GM18519 (cell line): ENCODE data around the gene GATC.

Experiments
- ATAC-seq: cut with Tn5 transposase; IDR thresholded peaks from one replicate; pipeline ENCODE4 v1.9.1; 2021; ENCODE audit warnings: mild to moderate bottlenecking, moderate library complexity; ENCODE audit not compliant: unreplicated experiment, low FRiP score

Gene GATC, protein sequence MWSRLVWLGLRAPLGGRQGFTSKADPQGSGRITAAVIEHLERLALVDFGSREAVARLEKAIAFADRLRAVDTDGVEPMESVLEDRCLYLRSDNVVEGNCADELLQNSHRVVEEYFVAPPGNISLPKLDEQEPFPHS

DNA sequence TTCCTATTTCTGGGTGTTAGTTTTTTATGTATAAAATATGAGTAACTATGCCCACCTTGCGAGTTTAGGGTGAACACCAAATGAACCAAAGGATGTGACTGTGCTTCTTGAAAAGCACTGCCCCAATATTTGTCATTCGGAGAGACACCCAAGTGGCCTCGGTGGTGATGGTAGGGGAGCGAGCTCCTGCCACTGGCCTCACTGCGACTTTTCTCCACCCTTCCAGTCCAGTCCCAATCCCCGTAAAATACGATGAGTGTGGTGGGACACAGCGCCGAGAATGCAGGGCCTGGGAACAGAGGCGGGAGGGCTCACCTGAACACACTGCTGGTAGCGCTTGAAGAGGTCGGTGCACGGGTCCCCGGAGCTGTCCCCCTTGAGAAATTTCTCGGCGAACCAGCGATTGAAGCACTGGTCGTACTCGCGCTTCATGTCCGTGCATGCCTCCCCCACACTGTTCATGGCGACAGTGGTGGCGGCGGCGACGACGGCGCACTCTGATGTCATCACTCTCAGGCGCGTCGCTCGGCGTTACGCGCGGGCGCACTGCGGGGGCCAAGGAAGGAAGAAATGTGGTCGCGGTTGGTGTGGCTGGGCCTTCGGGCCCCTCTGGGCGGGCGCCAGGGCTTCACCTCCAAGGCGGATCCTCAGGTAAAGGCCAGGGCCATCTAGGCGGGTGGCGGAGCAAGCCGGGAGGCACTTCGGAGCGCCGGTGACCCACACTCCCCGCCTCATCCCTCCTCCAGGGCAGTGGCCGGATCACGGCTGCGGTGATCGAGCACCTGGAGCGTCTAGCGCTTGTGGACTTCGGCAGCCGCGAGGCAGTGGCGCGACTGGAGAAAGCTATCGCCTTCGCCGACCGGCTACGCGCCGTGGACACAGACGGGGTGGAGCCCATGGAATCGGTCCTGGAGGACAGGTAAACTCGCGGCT lies at the start of gene GATC, which contains the start of gene TRIAP1:
TSS of gene GATC (plus strand) at position 534 of the 933 bp plus-strand sequence. CDS start at position 571, 37 bp downstream.
TSS of gene TRIAP1 (minus strand) at position 474 of the 933 bp plus-strand sequence. CDS start at position 462, 12 bp downstream.
- peak; percentile 87 for ATAC-seq

DNA sequence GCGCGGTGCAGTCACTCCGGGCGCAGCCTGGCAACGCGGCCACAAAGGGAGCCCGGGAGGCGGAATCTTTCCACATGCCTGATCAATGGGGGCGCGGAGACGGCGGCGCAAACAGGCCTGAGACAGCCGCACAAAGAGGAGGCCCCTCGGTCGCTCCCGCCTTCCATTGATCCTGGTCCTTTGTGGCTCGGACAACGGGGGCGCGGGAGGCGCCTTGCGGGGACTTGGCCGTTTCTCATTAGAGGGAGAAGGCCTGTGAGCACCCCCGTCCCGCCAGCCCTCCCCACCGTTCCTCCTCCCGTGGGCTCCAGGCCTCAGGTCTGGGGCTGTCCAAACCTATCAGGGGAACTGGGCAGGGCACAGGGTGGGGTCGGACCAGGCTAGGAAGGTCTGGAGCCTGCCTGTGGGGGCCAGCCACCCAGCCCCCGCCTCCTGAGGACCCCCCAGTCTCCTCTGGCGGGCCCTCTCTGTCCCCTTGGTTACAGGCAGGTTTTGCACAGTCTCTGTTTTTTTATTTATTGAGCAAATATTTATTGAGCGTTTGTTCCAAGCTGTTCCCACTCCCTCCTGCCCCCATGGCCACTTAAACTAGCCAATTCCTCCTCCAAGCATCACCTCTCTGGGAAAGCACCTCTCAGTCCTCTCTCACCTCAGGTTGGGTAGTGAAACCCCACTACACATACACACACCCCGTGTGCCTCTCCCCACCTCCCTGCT lies 48.3 kb upstream of the GATC start:
- ATAC-seq, result no peak

DNA sequence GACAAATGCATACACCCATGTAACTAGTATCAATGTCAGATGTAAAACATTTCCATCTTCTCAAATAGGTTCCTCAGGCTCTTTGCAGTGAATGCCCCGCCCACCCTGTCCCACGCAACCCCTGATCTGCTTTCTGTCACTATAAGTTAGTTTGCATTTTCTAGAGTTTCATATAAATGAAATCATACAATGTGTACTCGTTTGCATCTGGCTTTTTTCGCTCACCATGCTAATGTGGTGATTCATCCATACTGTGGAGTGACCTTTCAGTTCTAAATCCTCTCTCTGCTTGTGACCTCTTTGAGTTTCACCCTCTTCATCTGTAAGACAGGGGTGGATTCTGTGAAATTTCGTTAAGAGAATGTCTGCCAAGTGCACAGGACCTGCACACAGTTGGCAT lies 46.7 kb upstream of the GATC start:
- ATAC-seq, result no peak

DNA sequence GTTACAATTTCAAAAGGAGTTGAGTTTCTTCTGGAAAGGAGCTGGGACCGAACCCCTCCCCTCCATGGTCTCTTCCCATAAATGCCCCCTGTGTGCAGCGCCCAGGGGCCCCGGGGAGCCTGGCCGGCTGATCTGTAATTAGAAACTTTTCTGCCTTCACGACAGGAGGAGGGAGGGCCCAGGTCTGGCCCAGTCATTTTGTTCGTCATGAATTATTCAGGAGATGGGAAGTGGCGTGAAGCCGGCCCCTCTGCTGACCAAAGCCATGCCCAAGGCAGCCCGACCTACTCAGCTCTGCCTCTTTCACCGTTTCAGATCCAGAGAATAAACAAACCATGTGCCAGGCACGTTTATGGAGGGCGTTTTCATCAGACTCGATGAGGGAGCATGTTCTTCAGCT lies 44.0 kb upstream of the GATC start:
- no peak for ATAC-seq

DNA sequence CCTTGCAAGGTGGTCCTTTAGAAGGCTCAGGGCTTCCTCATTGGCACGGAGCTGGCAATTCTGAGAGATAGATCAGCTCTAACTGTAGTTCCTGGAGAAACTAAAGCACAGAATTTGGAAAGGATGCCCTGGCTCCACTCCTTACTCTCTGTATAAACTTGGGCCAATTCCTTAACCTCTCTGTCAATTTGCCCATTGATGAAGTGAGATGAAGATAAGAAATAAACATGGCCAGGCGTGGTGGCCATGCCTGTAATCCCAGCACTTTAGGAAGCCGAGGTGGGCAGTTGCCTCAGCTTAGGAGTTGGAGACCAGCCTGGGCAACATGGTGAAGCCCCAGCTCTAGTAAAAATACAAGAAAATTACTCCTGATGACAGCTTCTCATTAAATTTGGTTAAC lies 42.4 kb upstream of the GATC start:
- no peak for ATAC-seq

DNA sequence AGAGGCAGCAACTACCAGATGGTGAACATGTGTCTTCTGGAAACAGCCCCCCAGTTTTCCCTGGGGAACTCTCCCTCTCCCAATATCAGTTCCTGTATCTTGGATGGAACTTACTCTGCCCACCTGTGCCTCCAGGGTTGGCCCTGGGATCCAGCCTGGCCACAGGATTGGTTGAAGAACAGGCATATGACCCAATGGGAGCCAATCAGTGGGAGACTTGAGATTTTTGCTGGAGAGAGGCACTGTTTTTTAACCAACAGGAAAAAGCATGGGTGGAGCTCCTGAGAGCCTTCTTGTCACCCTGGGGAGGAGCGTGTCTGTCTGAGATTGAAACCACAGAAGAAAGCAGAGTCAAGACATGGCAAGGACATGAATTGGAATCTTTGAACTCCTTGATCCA lies 42.0 kb upstream of the GATC start:
- no peak for ATAC-seq

DNA sequence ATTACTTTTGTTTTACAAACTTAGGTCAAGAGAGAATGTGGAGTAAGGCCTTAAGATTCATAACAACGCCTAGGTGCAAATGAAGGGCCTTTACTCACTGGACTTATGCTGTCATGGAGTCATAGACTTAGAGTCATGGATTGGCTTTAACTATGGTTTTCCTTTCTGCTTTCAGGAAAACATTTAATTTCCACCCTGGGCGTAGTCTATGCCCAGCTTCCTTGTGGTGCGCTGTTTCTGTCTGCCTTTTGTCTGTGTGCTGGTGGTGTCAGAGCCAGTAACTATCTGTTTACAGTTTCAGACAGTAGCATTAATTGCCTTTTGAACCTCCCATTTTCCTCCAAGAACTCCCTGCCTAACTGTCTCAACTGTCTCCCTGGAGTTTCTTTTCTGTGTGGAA lies 40.2 kb upstream of the GATC start:
- ATAC-seq, result no peak

DNA sequence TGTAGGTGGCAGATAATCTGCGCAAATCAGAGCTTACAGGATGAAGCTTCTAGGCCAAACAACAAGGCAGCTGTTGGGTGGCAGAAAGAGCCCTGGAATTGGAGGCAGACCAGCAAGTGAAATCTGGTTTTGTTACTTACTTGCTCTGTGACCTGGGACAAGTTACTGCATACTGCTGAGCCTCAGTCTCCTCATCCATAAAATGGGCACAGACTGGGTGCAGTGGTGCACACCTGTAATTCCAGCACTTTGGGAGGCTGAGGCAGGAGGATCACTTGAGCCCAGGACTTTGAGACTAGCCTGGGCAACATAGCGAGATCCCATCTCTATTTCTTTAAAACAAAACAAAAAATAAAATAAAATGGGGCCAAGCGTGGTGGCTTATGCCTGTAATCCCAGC lies 39.7 kb upstream of the GATC start:
- no peak for ATAC-seq

DNA sequence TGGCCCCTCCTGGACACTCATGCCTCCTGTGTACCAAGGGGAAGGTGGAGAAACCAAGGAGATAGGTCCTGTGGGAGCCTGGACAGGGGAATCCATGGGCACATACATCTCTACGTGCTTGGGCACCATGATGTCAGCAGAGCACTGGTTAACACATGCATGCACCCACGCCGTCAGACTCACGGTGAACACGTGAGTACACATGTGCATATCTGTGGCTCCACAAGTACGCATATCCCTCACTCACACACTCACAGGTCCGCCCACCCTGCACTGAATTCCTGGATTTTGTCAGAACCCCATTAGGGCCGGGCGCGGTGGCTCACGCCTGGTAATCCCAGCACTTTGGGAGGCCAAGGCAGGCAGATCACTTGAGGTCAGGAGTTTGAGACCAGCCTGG lies 37.5 kb upstream of the GATC start:
- no peak for ATAC-seq

DNA sequence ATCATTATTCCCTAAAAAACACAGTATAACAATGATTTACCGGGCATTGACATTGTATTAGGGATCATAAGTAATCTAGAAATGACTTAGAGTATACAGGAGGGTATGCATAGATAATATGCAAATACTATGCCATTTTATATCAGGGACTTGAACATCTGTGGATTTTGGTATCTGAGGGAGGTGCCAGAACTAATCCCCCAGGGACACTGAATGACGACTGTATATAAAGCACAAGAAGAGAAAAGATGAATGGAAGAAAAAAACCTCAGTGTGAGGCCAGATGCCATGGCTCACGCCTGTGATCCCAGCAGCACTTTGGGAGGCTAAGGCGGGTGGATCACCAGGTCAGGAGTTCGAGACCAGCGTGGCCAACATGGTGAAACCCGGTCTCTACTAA lies 33.8 kb upstream of the GATC start:
- no peak for ATAC-seq

DNA sequence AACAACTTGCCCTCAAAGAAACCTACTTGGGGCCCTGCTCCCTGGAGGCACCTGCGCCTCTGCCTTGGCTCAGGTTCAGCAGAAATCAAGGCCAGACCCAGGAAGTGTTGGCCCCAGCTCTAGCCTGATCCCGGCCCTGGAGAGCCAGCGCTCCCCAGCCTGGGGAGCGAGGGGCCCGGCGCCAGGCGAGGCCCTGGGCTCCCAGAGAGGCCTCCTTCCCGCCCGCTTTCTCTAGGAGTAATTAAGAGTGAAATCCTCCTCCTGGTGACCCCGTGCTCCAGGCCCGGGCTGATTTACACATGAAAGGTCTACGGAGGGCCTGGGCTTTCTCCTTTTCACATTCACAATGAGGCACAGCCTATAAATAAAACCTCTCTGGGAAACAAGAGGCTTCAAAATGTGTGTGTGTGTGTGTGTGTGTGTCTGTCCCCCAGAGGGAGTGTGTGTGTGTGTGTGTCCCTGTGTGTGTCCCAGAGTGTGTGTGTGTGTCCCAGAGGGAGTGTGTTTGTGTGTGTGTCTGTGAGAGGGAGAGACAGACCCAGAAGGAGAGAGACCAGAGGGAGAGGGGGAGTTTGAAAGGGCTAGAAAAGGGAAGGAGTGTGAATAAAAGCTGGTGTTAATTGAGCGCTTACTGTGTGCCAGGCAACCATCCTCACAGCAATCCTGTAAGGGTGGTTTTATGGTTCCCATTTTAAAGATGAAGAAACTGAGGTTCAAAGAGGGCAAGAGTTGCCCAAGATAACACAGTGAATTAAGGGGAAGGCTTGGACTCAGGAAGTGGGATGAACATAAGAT lies 32.1 kb upstream of the GATC start:
- ATAC-seq, result no peak

DNA sequence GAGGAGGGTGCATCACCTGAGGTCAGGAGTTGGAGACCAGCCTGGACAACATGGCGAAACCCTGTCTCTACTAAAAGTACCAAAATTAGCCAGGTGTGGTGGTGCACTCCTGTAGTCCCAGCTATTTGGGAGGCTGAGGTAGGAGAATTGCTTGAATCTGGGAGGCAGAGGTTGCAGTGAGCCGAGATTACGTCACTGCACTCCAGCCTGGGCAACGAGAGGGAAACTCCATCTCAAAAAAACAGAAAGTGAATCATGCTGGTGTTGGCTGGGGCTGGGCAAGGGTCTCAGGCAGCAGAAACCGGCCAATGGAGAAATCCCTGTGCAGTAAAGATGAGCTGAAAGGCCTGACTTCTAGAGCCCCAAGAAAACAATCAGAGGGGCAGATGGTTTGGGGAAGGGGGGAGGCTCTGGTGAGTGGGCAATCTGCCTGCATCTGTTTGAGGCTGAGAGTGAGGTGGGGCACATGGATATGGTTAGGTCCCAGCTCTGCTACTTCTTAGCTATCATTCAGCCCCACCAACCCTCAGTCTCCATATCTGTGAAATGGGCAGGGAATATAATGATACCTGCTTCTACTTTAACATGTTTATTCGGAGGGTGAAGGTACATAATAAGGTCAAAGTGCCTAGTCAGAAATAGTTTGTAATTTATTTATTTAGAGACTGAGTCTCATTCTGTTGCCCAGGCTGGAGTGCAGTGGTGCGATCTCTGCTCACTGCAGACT lies 29.6 kb upstream of the GATC start:
- ATAC-seq, result no peak

DNA sequence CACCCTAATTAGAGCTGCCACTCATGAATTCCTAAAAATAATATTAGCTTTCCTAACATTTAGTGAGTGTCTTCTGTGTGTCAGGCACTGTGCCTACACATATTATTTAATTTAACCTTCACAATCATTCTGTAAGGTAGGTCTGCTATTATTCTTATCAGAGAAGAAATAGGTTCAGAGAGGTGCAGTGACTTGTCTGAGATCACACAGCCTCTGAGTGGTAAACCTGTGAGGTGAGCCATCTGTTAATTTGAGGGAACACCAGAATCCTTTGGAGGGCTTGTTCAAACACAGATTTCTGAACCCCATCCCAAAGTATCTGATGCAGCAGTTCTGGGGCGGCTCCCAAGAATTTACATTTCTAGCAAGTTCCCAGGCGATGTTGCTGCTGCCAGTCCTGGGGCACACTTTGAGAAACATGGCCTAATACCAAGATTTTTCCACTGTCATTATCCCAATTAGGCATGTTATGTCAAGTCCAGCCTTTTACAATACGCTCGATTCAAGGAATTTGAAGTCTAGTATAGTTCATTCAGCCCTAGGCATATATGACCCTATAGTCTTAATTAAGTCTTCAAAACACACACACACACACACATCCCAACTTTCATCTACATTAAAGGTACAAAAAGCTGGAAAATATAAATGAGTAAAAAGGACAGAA lies 28.2 kb upstream of the GATC start:
- ATAC-seq, result no peak

DNA sequence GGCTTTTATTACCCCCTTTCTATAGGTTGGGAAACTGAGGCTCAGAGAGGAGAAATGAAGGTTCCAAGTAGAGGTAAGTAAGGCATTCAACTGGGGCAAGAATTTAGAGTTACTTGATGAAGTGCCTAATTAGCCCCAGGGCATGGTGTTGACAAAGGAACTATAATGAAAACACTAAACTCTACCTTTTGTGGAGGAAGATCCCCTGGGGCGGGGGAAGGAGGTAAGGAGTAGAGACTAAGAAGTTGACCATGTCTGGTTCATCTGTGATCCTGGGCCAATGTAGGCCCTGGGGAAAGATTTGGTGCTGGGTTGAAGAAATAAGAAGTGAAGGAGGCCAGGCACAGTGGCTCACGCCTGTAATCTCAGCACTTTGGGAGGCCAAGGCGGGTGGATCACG lies 24.5 kb upstream of the GATC start:
- ATAC-seq, result no peak

DNA sequence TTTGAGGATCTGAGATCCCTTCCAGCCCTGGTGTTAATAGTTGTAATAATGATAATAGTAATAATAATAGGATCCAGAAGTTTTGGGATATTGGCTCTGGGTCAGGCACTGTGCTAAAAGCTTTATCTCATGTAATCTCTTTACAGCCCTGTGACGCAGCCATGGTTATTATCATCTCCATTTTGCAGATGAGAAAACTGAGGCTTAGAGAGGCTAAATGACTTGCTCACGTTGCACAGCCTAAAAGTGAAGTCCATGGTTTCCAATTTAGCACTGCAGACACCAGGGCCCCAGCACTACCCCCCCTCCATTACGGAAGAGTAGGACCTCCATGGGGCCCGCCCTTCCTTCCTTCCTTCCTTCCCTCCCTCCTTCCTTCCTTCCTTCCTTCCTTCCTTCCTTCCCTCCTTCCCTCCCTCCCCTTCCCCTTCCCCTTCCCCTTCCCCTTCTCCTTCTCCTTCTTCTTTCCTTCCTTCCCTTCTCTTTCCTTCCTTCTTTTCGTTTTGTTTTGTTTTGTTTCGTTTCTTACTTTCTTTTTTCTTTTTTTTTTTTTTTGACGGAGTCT lies 23.3 kb upstream of the GATC start:
- no peak for ATAC-seq

DNA sequence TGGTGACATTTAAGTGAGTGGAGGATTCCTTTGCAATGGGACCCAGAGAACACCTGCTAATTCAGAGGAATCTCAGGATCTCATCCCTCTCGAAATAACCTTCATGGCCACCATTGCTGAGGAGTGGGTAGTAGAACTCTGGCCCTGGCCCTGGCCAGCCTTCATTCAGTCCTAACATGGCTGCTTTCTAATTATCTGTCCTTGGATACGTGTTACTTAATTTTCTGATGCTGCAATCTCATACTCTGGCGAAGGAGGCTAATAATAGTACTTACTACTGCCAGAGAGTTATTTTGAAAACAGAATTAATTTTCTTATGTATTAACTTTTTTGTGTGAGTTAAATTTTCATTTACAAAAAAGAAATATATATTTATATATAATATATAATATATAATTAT lies 20.4 kb upstream of the GATC start:
- ATAC-seq, result no peak

DNA sequence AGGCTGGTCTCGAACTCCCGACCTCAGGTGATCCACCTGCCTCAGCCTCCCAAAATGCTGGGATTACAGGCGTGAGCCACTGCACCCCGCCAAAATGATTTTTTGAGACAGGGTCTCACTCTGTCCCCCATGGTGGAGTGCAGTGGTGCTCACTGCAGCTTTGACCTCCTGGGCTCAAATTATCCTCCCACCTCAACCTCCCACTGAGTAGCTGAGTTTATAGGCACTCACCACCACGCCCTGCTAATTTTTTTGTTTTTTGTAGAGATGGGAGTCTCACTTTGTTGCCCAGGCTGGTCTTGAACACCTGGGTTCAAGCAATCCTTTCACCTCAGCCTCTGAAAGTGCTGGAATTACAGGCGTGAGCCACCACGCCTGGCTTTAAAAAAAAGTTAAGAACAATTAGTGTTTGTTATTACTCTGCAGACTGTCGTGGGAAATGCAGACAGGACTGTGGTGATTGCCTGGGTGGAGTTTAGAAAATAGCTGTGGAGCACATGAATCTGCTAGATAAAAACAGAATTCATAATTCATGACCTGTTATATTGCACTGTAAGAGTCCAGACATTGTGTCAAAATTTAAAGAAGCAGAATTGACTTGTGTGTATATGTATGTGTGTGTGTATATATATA lies 17.5 kb upstream of the GATC start:
- ATAC-seq, result no peak

DNA sequence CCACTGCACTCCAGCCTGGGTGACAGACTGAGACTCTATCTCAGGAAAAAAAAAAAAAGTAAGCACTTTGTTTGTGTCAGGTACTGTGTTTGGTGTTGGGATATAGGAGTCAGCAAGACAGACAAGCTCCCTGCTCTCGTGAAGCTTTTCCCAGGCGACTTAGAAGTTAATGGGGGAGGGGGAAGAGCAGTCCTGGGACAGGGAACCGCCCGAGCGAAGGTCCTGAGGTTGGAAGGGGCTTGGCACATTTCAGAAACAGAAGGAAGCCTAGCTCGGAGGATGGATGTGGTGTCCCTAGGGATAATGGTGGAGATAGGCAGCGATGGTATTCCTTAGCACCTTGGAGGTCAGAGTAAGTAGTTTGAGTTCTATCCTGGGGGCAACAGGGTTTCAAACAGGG lies 16.9 kb upstream of the GATC start:
- ATAC-seq, result no peak
